Ascending aorta (tissue), 2 donors: ENCODE measurements around the gene HSPG2. TPM values are rescaled to one million over a fixed set of nuclear protein-coding genes. Genes with fewer than 3 reads are reported as not detected.

Experiments
- DNase-seq, 2 donors: peaks; one replicate each; pipeline ENCODE4 v3.0.0-alpha.2; 2019; ENCODE audit warnings: low spot score in 2 of 2
- H3K27ac ChIP-seq, 2 donors: fragments of 200-600 bp; sonication (generic); one replicate each; pipeline ENCODE4 v1.5.1; 2016 to 2017; ENCODE audit warnings: mild to moderate bottlenecking in 1 of 2
- H3K27me3 ChIP-seq: fragments of 200-600 bp; sonication (generic); one replicate; pipeline ENCODE4 v1.5.1; 2017
- H3K36me3 ChIP-seq, 2 donors: fragments of 200-600 bp; sonication (generic); one replicate each; pipeline ENCODE4 v1.5.1; 2016
- H3K4me1 ChIP-seq, 2 donors: fragments of 200-600 bp; sonication (generic); one replicate each; pipeline ENCODE4 v1.5.1; 2016 to 2017; ENCODE audit warnings: mild to moderate bottlenecking in 1 of 2
- H3K4me3 ChIP-seq, 2 donors: fragments of 200-600 bp; sonication (generic); one replicate each; pipeline ENCODE4 v1.5.1; 2016 to 2017; ENCODE audit warnings: mild to moderate bottlenecking in 1 of 2
- H3K9me3 ChIP-seq, 2 donors: fragments of 200-600 bp; sonication (generic); one replicate each; pipeline ENCODE4 v1.5.1; 2016
- intact Hi-C: fragments of 100-400 bp; cut with DNase I; formaldehyde crosslinking; loops from one replicate; pipeline ENCODE4 v1.15.1; 2023
- total RNA-seq: library from RNA; depleted of rRNA; stranded (reverse); fragments of >200 nt; gene quantifications from one replicate; pipeline ENCODE4 v1.1.0, GENCODE V29; 2016
- TF ChIP-seq, protein P1 (sequence below), 3 experiments: fragments of 200-600 bp in 2 of 3; fragments of 450-650 bp in 1 of 3; sonication (generic) in 2 of 3; IDR thresholded peaks; one replicate each; pipeline ENCODE4 v1.5.1; 2016 to 2019; ENCODE audit warnings: antibody characterized with exemption in 3 of 3, mild to moderate bottlenecking in 1 of 3, moderate library complexity in 1 of 3

Gene HSPG2
- total RNA-seq, 1 donor from 2014 or later, result 1,294 TPM

DNA sequence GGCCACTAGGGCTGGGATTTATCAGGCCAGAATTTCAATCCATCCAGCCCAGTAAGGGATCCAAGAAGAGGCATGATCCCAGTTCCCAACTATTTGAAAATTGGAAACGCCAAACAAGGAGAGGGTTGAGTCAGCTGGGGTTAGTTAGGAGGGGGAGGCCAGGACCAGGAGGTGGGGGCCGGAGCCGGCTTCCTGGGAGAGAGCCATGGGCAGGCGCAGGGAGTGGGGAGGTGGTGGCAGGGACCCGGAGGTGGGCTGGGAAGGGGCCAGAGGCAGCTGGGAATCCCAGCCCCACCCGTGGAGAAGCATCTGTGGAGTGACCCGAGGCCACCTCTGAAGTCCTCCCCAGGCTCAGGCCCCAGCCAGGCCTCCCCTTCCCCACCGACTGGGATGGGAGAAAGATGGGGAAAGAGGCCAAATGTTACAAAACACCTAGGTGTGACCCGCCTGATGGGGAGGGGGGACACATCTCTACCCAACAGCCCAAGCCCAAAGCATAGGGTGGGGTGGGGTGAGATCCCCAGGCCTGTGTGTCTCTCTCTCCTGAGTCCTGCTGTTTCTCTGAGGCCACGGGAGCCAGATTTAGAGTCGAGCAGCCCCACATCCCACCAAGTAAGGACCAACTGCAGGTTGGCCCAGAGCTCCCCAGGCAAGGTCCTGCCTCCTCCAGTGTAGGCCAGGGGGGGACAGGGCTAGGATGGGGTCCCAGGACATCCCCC lies 10.1 kb downstream of the HSPG2 start:
- TF ChIP-seq, protein P1, sequence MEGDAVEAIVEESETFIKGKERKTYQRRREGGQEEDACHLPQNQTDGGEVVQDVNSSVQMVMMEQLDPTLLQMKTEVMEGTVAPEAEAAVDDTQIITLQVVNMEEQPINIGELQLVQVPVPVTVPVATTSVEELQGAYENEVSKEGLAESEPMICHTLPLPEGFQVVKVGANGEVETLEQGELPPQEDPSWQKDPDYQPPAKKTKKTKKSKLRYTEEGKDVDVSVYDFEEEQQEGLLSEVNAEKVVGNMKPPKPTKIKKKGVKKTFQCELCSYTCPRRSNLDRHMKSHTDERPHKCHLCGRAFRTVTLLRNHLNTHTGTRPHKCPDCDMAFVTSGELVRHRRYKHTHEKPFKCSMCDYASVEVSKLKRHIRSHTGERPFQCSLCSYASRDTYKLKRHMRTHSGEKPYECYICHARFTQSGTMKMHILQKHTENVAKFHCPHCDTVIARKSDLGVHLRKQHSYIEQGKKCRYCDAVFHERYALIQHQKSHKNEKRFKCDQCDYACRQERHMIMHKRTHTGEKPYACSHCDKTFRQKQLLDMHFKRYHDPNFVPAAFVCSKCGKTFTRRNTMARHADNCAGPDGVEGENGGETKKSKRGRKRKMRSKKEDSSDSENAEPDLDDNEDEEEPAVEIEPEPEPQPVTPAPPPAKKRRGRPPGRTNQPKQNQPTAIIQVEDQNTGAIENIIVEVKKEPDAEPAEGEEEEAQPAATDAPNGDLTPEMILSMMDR (IDR thresholded peaks at IDR 0.05), result no peak
- H3K4me3 ChIP-seq, result peak overlapping the region in 1 of 2 donors; percentile 18
- peaks cover 0 to 4% of the 10 kb centered on the region in 2 donors for H3K36me3 ChIP-seq
- intact Hi-C loops, result loop anchor here (2.0 kb wide), 1 partner anchor 14 kb away; no protein-coding TSS in a partner anchor
- no peaks in the 10 kb centered on the region for H3K9me3 ChIP-seq
- peak in 1 of 2 donors; percentile 92 for DNase-seq
- H3K27ac ChIP-seq, result peak overlapping the region; percentile 96 to 98
- peaks cover 56 to 82% of the 10 kb centered on the region in 2 donors for H3K4me1 ChIP-seq
- H3K27me3 ChIP-seq, result no peaks in the 10 kb centered on the region

DNA sequence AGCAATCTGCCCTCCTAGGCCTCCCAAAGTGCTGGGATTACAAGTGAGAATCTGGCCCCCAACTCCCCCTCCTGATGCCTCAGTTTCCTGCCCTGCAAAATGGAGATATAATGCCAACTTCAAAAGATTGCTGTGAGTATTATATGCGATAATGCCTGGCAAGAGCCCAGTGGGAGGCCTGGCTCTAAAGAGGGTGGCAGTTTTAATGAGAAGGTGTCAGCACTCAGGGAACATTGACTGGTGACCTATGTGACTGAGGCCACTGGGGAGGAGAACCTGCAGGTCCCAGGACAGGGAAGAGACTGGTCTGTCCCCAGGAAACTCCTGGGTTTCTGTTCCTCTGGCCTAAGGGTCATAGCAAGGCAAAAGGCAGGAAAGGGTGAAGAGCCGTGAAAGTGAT lies 11.0 kb downstream of the HSPG2 start:
- H3K4me1 ChIP-seq, result peaks cover 53 to 84% of the 10 kb centered on the region in 2 donors
- peak overlapping the region in 1 of 2 donors; percentile 24 for H3K4me3 ChIP-seq
- H3K27ac ChIP-seq, result peak overlapping the region; percentile 96 to 98
- H3K9me3 ChIP-seq, result no peaks in the 10 kb centered on the region
- peaks cover 0 to 4% of the 10 kb centered on the region in 2 donors for H3K36me3 ChIP-seq
- DNase-seq, result no peak
- H3K27me3 ChIP-seq, result no peaks in the 10 kb centered on the region
- intact Hi-C loops, result loop anchor here (2.0 kb wide), 1 partner anchor 13 kb away; no protein-coding TSS in a partner anchor
- TF ChIP-seq, protein P1 (IDR thresholded peaks at IDR 0.05), result no peak

DNA sequence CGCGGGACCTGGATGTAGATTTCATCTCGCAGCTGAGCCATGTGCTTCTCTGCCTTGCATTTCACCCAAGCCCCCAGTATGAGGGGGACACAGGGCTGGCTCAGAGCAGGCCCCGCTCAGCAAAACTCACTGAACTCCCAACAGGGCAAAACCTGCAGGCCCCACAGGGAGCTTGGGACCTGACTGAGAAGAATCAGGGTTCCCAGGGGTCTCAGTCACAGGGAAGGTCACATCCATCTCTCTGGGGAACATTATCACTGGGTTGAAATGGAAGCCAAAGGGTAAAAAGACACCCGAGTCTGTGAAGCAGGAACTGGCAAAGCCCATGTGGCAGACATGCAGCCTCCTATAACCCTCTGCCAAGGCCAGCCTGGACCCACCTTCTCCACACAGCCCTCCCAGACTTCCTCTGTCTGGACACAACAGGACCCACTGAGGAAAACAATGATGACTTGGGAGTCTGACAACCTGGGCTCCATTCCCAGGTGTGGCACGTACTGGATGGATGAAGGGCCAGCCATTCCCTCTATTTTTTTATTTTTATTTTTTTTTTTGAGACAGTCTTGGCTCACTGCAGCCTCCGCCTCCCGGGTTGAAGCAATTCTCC lies 11.7 kb downstream of the HSPG2 start:
- H3K4me1 ChIP-seq, result peaks cover 50 to 84% of the 10 kb centered on the region in 2 donors
- no peaks in the 10 kb centered on the region for H3K9me3 ChIP-seq
- TF ChIP-seq, protein P1 (IDR thresholded peaks at IDR 0.05), result no peak
- intact Hi-C loops, result no loop called here
- no peak for DNase-seq
- H3K27ac ChIP-seq, result peak overlapping the region; percentile 96 to 98
- no peaks in the 10 kb centered on the region for H3K27me3 ChIP-seq
- H3K36me3 ChIP-seq, result peaks cover 0 to 4% of the 10 kb centered on the region in 2 donors
- H3K4me3 ChIP-seq, result no peak overlapping the region

DNA sequence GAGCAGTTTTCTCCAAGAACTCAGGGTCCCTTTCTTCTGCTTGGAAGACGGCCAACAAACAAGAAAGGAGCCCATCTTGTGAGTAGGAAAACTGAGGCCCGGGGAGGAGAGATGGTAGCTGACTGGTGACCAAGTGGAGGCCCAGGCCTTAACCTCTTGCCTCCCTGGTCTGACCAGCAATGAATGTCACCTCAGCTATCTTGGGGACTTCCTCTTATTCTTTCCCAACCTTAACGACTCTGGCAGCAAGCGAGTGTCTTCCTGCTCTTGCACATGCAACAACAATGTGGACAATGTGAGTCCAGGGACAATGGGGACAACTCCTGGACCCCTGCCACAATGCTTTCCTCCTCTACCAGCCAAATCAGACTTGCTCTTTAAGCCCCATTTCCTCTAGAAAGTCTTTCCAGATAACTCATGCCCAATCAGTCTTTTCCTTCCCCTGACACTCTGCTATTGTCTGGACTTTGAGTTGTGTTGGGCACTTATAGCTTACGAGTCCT lies 12.6 kb downstream of the HSPG2 start:
- Histone ChIP-seq H3K36me3 (peaks cover 0 to 4% of the 10 kb centered on the region in 2 donors), H3K9me3 (no peaks in the 10 kb centered on the region), H3K27me3 (no peaks in the 10 kb centered on the region), H3K27ac (peak overlapping the region; percentile 96 to 98), H3K4me3 (no peak overlapping the region), H3K4me1 (peaks cover 53 to 83% of the 10 kb centered on the region in 2 donors)
- intact Hi-C loops, result no loop called here
- peak in 1 of 2 donors; percentile 90 for DNase-seq
- TF ChIP-seq, protein P1 (IDR thresholded peaks at IDR 0.05), result no peak

DNA sequence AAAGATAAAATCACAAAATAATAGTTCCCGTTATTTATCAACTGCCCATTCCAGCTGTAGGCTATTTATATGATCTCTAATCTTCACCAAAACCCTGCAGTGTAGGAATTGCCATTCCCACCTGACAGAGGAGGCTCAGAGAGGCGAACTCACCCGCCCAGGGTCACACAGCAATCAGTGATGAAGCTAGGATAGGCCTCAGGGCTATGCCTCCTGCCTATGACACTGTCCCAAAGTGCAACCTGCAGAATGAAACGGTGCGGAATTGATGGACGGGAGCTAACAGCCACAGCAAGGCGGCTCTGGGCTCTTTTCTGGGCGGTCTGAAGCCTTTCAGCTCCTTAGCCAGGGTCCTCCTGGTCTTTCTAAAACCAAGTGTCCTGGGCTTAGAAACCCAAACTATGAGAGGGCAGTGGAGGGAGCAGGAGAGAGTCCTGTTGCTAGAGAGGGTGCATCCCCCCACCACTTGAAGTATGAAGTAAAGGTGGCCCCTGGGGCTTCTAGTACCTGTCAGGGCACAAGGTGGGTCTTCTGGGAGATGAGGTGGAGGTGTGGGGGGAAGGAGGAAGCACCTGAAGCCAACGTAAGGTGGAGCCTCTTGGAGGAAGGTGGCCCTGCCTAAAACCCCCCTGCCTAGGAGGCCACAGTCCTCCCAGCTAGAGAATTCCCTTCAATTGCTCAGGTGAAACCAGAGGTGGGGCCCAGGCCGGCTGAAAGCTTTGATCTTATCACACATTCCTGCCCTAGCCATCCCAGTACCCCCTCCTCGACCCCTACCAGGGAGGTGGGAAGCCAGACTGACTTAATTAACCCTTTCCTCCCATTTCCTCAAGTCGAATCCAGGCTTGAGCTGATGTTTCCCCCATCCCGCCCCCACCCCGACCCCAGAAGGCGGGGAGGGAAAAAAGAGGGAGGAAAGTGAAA lies 14.8 kb downstream of the HSPG2 start:
- intact Hi-C loops, result no loop called here

More for the DNA sequence above, 14.8 kb downstream of the HSPG2 start:
- H3K27me3 ChIP-seq, result no peaks in the 10 kb centered on the region
- TF ChIP-seq, protein P1 (IDR thresholded peaks at IDR 0.05), result no peak
- DNase-seq, result no peak
- peak overlapping the region; percentile 96 to 98 for H3K27ac ChIP-seq
- peaks cover 4 to 13% of the 10 kb centered on the region in 2 donors for H3K36me3 ChIP-seq
- peaks cover 49 to 92% of the 10 kb centered on the region in 2 donors for H3K4me1 ChIP-seq
- no peaks in the 10 kb centered on the region for H3K9me3 ChIP-seq
- no peak overlapping the region for H3K4me3 ChIP-seq
